Neural cell (in vitro differentiated cells): ENCODE results near the gene EXOC6B. TPM values are rescaled to one million over a fixed set of nuclear protein-coding genes. Genes with fewer than 3 reads are reported as not detected.

Source experiments
- H2AFZ ChIP-seq: fragments of 200-600, 300-800 bp; sonication (generic), shearing (Covaris generic); 2 replicates; pipeline ENCODE4 v1.6.0; 2014; ENCODE audit warnings: low read depth, mild to moderate bottlenecking, antibody characterized with exemption, low read length, moderate library complexity
- H3F3A ChIP-seq: fragments of 200-600 bp; shearing (Covaris generic); 2 replicates; pipeline ENCODE4 v1.6.1; 2016; ENCODE audit warnings: mild to moderate bottlenecking, moderate library complexity, mixed read lengths, antibody characterized with exemption, low read length; ENCODE audit not compliant: insufficient read depth, poor library complexity, severe bottlenecking
- H3K27ac ChIP-seq: fragments of 200-600, 300-800 bp; sonication (generic), shearing (Covaris generic); 2 replicates; pipeline ENCODE4 v1.5.1; 2014; ENCODE audit warnings: mild to moderate bottlenecking, low read length, moderate library complexity
- H3K27me3 ChIP-seq: fragments of 300-800, 200-600 bp; sonication (generic), shearing (Covaris generic); 2 replicates; pipeline ENCODE4 v1.6.0; 2014; ENCODE audit warnings: mild to moderate bottlenecking, low read depth, low read length, moderate library complexity; ENCODE audit not compliant: insufficient read depth
- H3K36me3 ChIP-seq: fragments of 300-800, 200-600 bp; sonication (generic), shearing (Covaris generic); 2 replicates; pipeline ENCODE4 v1.5.1; 2014; ENCODE audit warnings: mild to moderate bottlenecking, antibody characterized with exemption, low read length, moderate library complexity; ENCODE audit not compliant: insufficient read depth
- H3K4me2 ChIP-seq: fragments of 300-800, 200-600 bp; sonication (generic), shearing (Covaris generic); 2 replicates; pipeline ENCODE4 v1.6.0; 2014; ENCODE audit warnings: mild to moderate bottlenecking, low read length
- H3K4me3 ChIP-seq: fragments of 300-800, 200-600 bp; sonication (generic), shearing (Covaris generic); 2 replicates; pipeline ENCODE4 v1.5.1; 2014; ENCODE audit warnings: mild to moderate bottlenecking, low read length, moderate library complexity
- H3K79me2 ChIP-seq: fragments of 200-600 bp; shearing (Covaris generic); replicated peaks from 2 replicates; pipeline ENCODE4 v1.6.0; 2014; ENCODE audit warnings: mild to moderate bottlenecking, low read length, moderate library complexity; ENCODE audit not compliant: insufficient read depth
- H3K9ac ChIP-seq: fragments of 300-800, 200-600 bp; sonication (generic), shearing (Covaris generic); 2 replicates; pipeline ENCODE4 v1.6.1; 2016; ENCODE audit warnings: mild to moderate bottlenecking, low read length, mixed read lengths
- H3K9me2 ChIP-seq: fragments of 200-600 bp; shearing (Covaris generic); 2 replicates; pipeline ENCODE4 v1.6.1; 2016; ENCODE audit warnings: mild to moderate bottlenecking, low read length, mixed read lengths; ENCODE audit not compliant: insufficient read depth
- H3K9me3 ChIP-seq: fragments of 200-600, 300-800 bp; sonication (generic), shearing (Covaris generic); 2 replicates; pipeline ENCODE4 v1.6.1; 2016; ENCODE audit warnings: mild to moderate bottlenecking, mixed run types, low read length, moderate library complexity, mixed read lengths
- H4K20me1 ChIP-seq: fragments of 200-600 bp; shearing (Covaris generic); 2 replicates; pipeline ENCODE4 v1.6.1; 2016; ENCODE audit warnings: mild to moderate bottlenecking, mixed run types; ENCODE audit not compliant: insufficient read depth
- CTCF ChIP-seq: fragments of 450-650 bp; IDR thresholded peaks from 2 replicates; pipeline ENCODE4 v1.5.1; 2014; ENCODE audit warnings: antibody characterized with exemption, mild to moderate bottlenecking, moderate library complexity; ENCODE audit not compliant: poor library complexity, severe bottlenecking
- EP300 ChIP-seq: fragments of 450-650 bp; conservative IDR thresholded peaks from 2 replicates; pipeline ENCODE4 v1.6.1; 2014; ENCODE audit warnings: antibody characterized with exemption, mild to moderate bottlenecking, moderate library complexity; ENCODE audit not compliant: poor library complexity, severe bottlenecking
- EZH2 ChIP-seq: fragments of 200-600, 300-800 bp; shearing (Covaris generic), sonication (generic); IDR thresholded peaks from 2 replicates; pipeline ENCODE4 v1.6.1; 2014; ENCODE audit warnings: antibody characterized with exemption, low read length, borderline replicate concordance, mild to moderate bottlenecking; ENCODE audit not compliant: insufficient read depth, poor library complexity, severe bottlenecking
- MXI1 ChIP-seq: fragments of 450-650 bp; conservative IDR thresholded peaks from 2 replicates; pipeline ENCODE4 v1.6.1; 2014; ENCODE audit warnings: antibody characterized with exemption, mild to moderate bottlenecking; ENCODE audit not compliant: poor library complexity, severe bottlenecking
- POLR2AphosphoS5 ChIP-seq: IDR thresholded peaks from 2 replicates; pipeline ENCODE4 v1.6.1; 2012
- RAD21 ChIP-seq: fragments of 450-650 bp; conservative IDR thresholded peaks from 2 replicates; pipeline ENCODE4 v1.6.1; 2014; ENCODE audit warnings: antibody characterized with exemption, mild to moderate bottlenecking, moderate library complexity
- REST ChIP-seq: IDR thresholded peaks from 2 replicates; pipeline ENCODE4 v1.6.1; 2012; ENCODE audit warnings: borderline replicate concordance
- SMC3 ChIP-seq: fragments of 450-650 bp; conservative IDR thresholded peaks from 2 replicates; pipeline ENCODE4 v1.6.1; 2014; ENCODE audit warnings: antibody characterized with exemption, mild to moderate bottlenecking, moderate library complexity; ENCODE audit not compliant: poor library complexity
- TAF1 ChIP-seq: IDR thresholded peaks from 2 replicates; pipeline ENCODE4 v1.6.1; 2012; ENCODE audit warnings: low read depth
- polyA plus RNA-seq: library from polyadenylated mRNA; depleted of rRNA; stranded (reverse); fragments of >200 nt; gene quantifications from 2 replicates; pipeline ENCODE4 v1.2.3, GENCODE V29; 2014

The EXOC6B gene
- polyA plus RNA-seq, 1 donor from 2014 or later = 23.4 TPM

DNA sequence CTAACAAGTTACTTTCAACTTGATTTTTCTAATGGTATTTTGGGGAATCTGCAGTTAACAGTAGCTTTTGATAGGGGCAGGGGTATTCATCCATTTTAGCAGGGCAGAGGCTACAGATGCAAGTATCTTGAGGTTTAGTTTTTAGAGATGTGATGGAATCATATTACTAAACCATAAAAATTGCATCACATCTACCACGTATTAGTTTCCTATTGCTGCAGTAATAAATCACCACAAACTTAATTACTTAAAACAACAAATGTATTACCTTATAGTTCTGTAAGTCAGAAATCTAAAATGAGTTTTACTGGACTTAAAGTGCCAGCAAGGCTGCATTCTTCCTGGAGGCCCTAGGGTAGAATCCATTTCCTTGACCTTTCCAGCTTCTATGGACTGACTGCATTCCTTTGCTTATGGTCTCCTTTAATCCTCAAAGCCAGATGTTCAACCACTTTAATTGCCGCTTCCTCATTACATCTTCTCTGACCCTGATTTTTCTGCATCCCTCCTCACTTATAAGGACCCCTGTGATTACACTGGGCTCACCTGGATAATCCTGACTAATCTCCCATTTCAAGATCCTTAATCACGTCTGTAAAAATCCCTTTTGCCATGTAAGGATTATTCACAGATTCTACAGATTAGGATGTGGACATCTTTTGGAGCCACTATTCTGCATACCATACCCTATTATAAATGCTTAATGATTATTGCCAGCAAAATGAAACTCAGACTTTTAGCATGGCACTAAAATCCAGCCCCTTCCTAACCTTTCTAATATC is 21.9 kb upstream of the EXOC6B start:
- H3K4me2 ChIP-seq = no peak overlapping the region
- H3K4me3 ChIP-seq = no peak overlapping the region
- H4K20me1 ChIP-seq = no peaks in the 10 kb centered on the region
- no peaks in the 10 kb centered on the region for H3K36me3 ChIP-seq
- no peaks in the 10 kb centered on the region for H3K27me3 ChIP-seq
- no peaks in the 10 kb centered on the region for H3K79me2 ChIP-seq
- H3K9me3 ChIP-seq = no peaks in the 10 kb centered on the region
- no peak overlapping the region for H2AFZ ChIP-seq
- no peak overlapping the region for H3K27ac ChIP-seq
- TF ChIP-seq SMC3 (no peak), POLR2AphosphoS5 (no peak), RAD21 (no peak), REST (no peak), EP300 (no peak), EZH2 (no peak), TAF1 (no peak), CTCF (no peak), MXI1 (no peak)
- H3K9ac ChIP-seq = no peak overlapping the region
- no peaks in the 10 kb centered on the region for H3F3A ChIP-seq
- no peaks in the 10 kb centered on the region for H3K9me2 ChIP-seq

DNA sequence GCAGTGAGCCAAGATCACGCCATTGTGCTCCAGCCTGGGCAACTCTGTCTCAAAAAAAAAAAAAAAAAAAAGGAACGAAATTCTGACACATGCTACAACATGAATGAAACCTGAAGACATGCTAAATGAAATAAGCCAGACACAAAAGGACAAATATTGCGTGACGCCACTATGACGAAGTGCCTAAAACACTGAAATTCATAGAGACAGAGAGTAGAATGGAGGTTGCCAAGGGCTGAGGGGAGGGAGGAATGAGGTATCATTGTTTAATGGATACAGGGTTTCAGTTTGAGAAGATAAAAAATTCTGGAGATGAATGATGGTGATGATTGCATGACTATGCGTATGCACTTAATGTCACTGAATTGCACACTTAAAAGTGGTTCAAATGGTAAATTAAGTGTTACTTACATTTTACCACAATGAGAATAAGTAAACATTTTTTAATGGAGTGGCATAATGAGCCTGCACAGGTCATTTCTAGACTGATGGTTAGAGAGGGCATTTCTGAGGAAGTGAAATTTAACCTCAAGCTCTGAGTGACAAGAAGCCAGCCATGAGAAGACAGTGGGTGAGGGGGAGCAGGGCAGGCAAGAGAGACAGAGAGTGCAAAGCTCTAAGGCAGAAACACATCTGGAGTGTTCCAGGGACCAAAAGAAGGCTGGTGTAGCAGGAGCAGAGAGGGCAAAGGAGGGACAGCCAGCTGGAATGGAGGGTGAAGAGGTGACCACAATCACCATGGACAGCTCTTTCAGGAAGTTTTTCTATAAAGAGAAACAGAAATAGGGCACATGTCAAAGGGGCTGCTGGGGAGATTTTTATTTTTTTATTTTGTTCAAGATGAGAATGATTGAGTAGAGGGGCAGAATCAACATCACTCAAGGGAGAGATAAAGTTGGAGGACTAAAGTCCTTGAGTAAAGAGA is 20.6 kb upstream of the EXOC6B start:
- Histone ChIP-seq H3K4me3 (no peak overlapping the region), H3K4me2 (no peak overlapping the region), H3K36me3 (no peaks in the 10 kb centered on the region), H3K9me3 (no peaks in the 10 kb centered on the region), H2AFZ (no peak overlapping the region), H3K9me2 (no peaks in the 10 kb centered on the region), H3K27me3 (no peaks in the 10 kb centered on the region), H3K27ac (no peak overlapping the region), H4K20me1 (no peaks in the 10 kb centered on the region), H3K79me2 (no peaks in the 10 kb centered on the region), H3F3A (no peaks in the 10 kb centered on the region), H3K9ac (no peak overlapping the region)
- TF ChIP-seq EZH2 = no peak
- no peak for TF ChIP-seq SMC3
- no peak for TF ChIP-seq TAF1
- no peak for TF ChIP-seq REST
- TF ChIP-seq POLR2AphosphoS5 = no peak
- TF ChIP-seq RAD21 = no peak
- no peak for TF ChIP-seq MXI1
